Naive thymus-derived CD4-positive, alpha-beta T cell (primary cell): ENCODE results near the gene MPDU1. TPM values are rescaled to one million over a fixed set of nuclear protein-coding genes. Genes with fewer than 3 reads are reported as not detected.

Source experiments
- ATAC-seq: fragments of 150-1000 bp; cut with Tn5 transposase; 2 replicates; pipeline ENCODE4 v1.10.0; 2021; ENCODE audit warnings: mild to moderate bottlenecking, moderate library complexity
- CTCF ChIA-PET: fragments of 350-600 bp; sonication (Branson Sonifier 250); formaldehyde crosslinking; loops from one replicate; lab custom pipeline; 2021; ENCODE audit warnings: antibody characterized with exemption; lab: Charles Lee
- POLR2A ChIA-PET: fragments of 350-600 bp; sonication (Branson Sonifier 250); formaldehyde crosslinking; loops from one replicate; lab custom pipeline; 2021; ENCODE audit warnings: antibody characterized with exemption, inconsistent platforms; lab: Charles Lee
- DNase-seq, 9 donors: peaks; one replicate each; pipeline versions ENCODE4 v3.0.0 to v3.0.0-alpha.2; 2020 to 2022; ENCODE audit warnings: mixed read lengths in 1 of 9
- H3K27ac ChIP-seq: one replicate; pipeline ENCODE4 v1.7.0; 2013; ENCODE audit warnings: mild to moderate bottlenecking, low read depth, low read length, moderate library complexity
- H3K27me3 ChIP-seq, 2 donors: one replicate each; pipeline ENCODE4 v1.7.0; 2013; ENCODE audit warnings: low read length in 2 of 2, mild to moderate bottlenecking in 2 of 2, moderate library complexity in 2 of 2; ENCODE audit not compliant: control insufficient read depth in 2 of 2, insufficient read depth in 2 of 2
- H3K36me3 ChIP-seq, 3 experiments: 1 replicate in 2 of 3; 2 replicates in 1 of 3; pipeline ENCODE4 v1.7.0; 2013; ENCODE audit warnings: low read length in 3 of 3, mild to moderate bottlenecking in 3 of 3, moderate library complexity in 1 of 3; ENCODE audit not compliant: insufficient read depth in 3 of 3, control insufficient read depth in 2 of 3
- H3K4me1 ChIP-seq, 2 donors: one replicate each; pipeline ENCODE4 v1.7.0; 2013; ENCODE audit warnings: low read length in 2 of 2, mild to moderate bottlenecking in 2 of 2, moderate library complexity in 1 of 2; ENCODE audit not compliant: control insufficient read depth in 2 of 2, insufficient read depth in 2 of 2
- H3K4me3 ChIP-seq: 2 replicates; pipeline ENCODE4 v1.7.0; 2013; ENCODE audit warnings: mild to moderate bottlenecking, low read length
- H3K9me3 ChIP-seq, 3 experiments: 1 replicate in 2 of 3; 2 replicates in 1 of 3; pipeline ENCODE4 v1.7.0; 2013; ENCODE audit warnings: low read length in 3 of 3; ENCODE audit not compliant: control insufficient read depth in 2 of 3
- H3K27ac Mint-ChIP-seq, 9 donors: one replicate each; pipeline ENCODE4 v1.8.0; 2020 to 2022; ENCODE audit warnings: mixed read lengths in 9 of 9, mild to moderate bottlenecking in 8 of 9, moderate library complexity in 5 of 9, inconsistent platforms in 2 of 9
- H3K27me3 Mint-ChIP-seq, 5 donors: one replicate each; pipeline ENCODE4 v1.8.0; 2021 to 2022; ENCODE audit warnings: mixed read lengths in 5 of 5, mild to moderate bottlenecking in 1 of 5
- H3K36me3 Mint-ChIP-seq, 5 donors: one replicate each; pipeline ENCODE4 v1.8.0; 2020 to 2022; ENCODE audit warnings: mixed read lengths in 5 of 5, mild to moderate bottlenecking in 3 of 5, inconsistent platforms in 1 of 5
- H3K4me1 Mint-ChIP-seq, 7 donors: one replicate each; pipeline ENCODE4 v1.8.0; 2020 to 2022; ENCODE audit warnings: mixed read lengths in 7 of 7, mild to moderate bottlenecking in 3 of 7, inconsistent platforms in 1 of 7
- H3K4me3 Mint-ChIP-seq, 10 donors: one replicate each; pipeline ENCODE4 v1.8.0; 2020 to 2022; ENCODE audit warnings: mild to moderate bottlenecking in 10 of 10, mixed read lengths in 10 of 10, moderate library complexity in 6 of 10, inconsistent platforms in 2 of 10
- H3K9me3 Mint-ChIP-seq, 11 donors: one replicate each; pipeline ENCODE4 v1.8.0; 2020 to 2022; ENCODE audit warnings: mixed read lengths in 11 of 11, mild to moderate bottlenecking in 4 of 11, inconsistent platforms in 1 of 11, moderate library complexity in 1 of 11
- intact Hi-C, 2 donors: fragments of 100-400 bp; cut with micrococcal nuclease; formaldehyde crosslinking; loops; one replicate each; pipeline ENCODE4 v1.15.1; 2023
- polyA plus RNA-seq, 2 donors: library from polyadenylated mRNA; unstranded; fragments of 300-500 nt; fragmentation: Illumina TruSeq; gene quantifications; one replicate each; pipeline ENCODE4 v1.2.3, GENCODE V29; 2021
- total RNA-seq, 6 experiments: library from RNA in 5 of 6; stranded (reverse) in 5 of 6; gene quantifications; 1 replicate in 5 of 6; 2 replicates in 1 of 6; pipeline ENCODE4 v1.2.3 and lab custom pipeline; 2021 to 2026

Gene MPDU1
- total and polyA plus RNA-seq, 7 experiments from 2014 or later: 25.4 to 79.8 (median 39.1) TPM

DNA sequence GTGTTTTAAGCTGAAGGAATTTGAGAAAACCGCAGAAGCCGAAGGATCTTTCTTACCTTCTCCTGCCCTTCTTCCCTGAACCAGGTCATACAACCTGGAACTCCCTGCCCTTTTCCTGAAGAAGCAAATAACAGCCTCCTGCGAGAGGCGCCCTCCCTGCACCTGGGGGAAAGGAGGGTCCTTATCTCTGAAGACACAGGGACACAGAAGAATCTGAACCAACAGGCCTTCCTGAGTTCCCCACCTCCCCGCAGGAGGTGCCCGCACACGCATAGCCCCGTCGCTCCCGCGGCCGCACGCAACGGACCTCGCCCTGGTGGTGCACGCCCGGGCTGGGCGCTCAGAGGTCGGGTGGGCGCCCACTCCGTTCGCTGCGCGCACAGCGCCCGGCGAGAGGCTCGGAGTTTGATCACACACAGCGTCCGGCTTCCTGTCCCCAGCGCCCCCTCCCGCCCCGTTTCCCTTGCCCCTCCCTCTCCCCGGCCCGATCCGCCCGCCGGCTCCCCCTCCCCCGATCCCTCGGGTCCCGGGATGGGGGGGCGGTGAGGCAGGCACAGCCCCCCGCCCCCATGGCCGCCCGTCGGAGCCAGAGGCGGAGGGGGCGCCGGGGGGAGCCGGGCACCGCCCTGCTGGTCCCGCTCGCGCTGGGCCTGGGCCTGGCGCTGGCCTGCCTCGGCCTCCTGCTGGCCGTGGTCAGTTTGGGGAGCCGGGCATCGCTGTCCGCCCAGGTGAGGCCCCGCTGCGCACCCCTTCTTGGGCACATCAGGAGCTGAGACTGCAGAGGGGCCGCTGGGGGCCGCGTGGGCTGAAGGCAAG lies 34.9 kb upstream of the MPDU1 start, which contains the start of gene TNFSF12:
TSS of gene TNFSF12 (plus strand) at position 474 of the 816 bp plus-strand sequence. CDS start at position 570, 96 bp downstream.
- Mint-ChIP-seq H3K27me3 (peaks cover 0 to 2% (median 0%) of the 10 kb centered on the region in 5 donors), H3K4me1 (peaks cover 46 to 60% (median 55%) of the 10 kb centered on the region in 7 donors), H3K9me3 (peaks cover 0 to 1% (median 0%) of the 10 kb centered on the region in 11 donors), H3K27ac (peak within 1 kb of the TSS; percentile 90 to 98 (median 94)), H3K4me3 (peak within 1 kb of the TSS; percentile 77 to 99 (median 91)), H3K36me3 (peaks cover 0 to 25% (median 4%) of the 10 kb centered on the region in 5 donors)
- Histone ChIP-seq H3K27ac (peak within 1 kb of the TSS; percentile 70), H3K4me3 (peak within 1 kb of the TSS; percentile 91), H3K4me1 (peaks cover 14 to 35% of the 10 kb centered on the region in 2 donors), H3K9me3 (no peaks in the 10 kb centered on the region), H3K27me3 (no peaks in the 10 kb centered on the region), H3K36me3 (no peaks in the 10 kb centered on the region)
- CTCF ChIA-PET: interaction anchor here (0.5 to 2.6 kb wide), 5 partner anchors 8 to 193 kb away, joined by 3 to 10 read pairs (median 3); partner anchors contain the start of gene TMEM95
- peak in 7 of 9 donors; percentile 38 to 69 (median 45) for DNase-seq
- POLR2A ChIA-PET: interaction anchor here (0.7 to 2.4 kb wide), 16 partner anchors 9 to 908 kb away, joined by 3 to 25 read pairs (median 4); partner anchors contain the start of genes KIAA0753, POLR2A, SAT2 and SENP3
- peak; percentile 60 for ATAC-seq
- intact Hi-C loops: loop anchor here (1.0 to 5.0 kb wide), 5 partner anchors 13 to 113 kb away; partner anchors contain the start of genes POLR2A (in 2 of the 2), SENP3 (in 1 of the 2) and TMEM102 (in 1 of the 2)

DNA sequence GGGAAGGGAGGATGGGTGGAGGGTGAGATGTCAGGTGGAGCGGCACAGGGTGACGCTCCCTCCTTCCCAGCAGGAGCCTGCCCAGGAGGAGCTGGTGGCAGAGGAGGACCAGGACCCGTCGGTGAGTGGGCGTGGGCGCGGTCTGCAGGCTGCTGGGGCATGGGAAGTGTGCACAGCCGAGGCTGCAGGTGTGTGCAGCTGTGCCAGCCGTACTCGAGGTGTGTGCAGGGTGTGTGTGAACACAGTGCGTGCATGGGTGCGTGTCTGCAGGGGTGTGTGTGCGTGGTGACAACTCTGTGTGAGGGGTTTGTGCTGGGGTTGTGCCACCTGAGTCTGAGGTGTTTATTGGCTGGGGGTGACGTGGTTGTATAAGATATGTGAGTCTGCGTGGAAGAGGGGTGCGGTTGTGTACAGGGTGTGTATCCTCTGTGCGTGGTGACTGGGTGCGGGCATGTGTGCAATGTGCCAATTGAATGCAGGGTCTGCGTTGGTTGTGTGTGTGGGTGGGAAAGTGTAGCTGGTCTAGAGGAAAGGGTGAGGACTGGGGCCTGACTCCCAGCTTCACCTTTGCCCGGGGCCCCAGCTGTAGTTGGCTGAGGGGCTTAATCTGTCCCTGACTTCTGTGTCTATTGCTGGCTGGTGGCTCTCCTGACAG lies 34.1 kb upstream of the MPDU1 start:
- Mint-ChIP-seq H3K9me3 (peaks cover 0 to 1% (median 0%) of the 10 kb centered on the region in 11 donors), H3K27me3 (peaks cover 0 to 2% (median 0%) of the 10 kb centered on the region in 5 donors)

DNA sequence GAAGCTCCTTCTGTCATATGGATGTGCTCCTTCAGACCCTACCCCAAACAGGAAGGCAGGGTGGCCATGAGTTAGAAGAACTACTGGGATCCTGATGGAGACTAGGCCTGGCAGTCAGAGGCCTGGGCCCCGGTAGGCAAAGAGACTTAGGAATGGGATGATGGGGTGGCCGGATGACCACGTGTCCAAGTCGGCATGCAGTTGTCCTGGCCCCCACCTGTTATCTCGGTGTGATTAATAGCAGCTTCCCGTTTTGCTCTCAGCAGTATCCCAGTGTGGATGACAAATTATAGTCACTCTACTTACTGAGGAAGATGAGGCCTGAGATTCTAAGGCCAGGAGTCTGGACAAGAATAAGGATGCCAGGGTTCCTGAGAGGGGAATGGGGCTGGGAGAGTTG lies 33.3 kb upstream of the MPDU1 start:
- intact Hi-C loops: no loop called here
- Histone ChIP-seq H3K27ac (peak overlapping the region; percentile 70), H3K36me3 (no peaks in the 10 kb centered on the region), H3K4me3 (no peak overlapping the region), H3K9me3 (no peaks in the 10 kb centered on the region), H3K4me1 (peaks cover 15 to 44% of the 10 kb centered on the region in 2 donors), H3K27me3 (no peaks in the 10 kb centered on the region)
- H3K36me3 Mint-ChIP-seq: peaks cover 0 to 32% (median 5%) of the 10 kb centered on the region in 5 donors
- ChIA-PET POLR2A (interaction anchor here (0.6 to 2.4 kb wide), 7 partner anchors 11 to 111 kb away, joined by 3 to 25 read pairs (median 4); partner anchors contain the start of genes SAT2 and SENP3), CTCF (interaction anchor here (1.0 to 2.6 kb wide), 4 partner anchors 10 to 195 kb away, joined by 3 to 10 read pairs (median 6); partner anchors contain the start of genes TMEM95 and TP53)
- peaks cover 0 to 1% (median 0%) of the 10 kb centered on the region in 11 donors for H3K9me3 Mint-ChIP-seq
- H3K27me3 Mint-ChIP-seq: no peaks in the 10 kb centered on the region
- no peak for DNase-seq
- ATAC-seq: no peak
- peaks cover 55 to 72% (median 65%) of the 10 kb centered on the region in 7 donors for H3K4me1 Mint-ChIP-seq
- peak overlapping the region; percentile 29 to 99 (median 88) for H3K4me3 Mint-ChIP-seq
- H3K27ac Mint-ChIP-seq: peak overlapping the region; percentile 86 to 98 (median 91)

More for the DNA sequence above, 34.1 kb upstream of the MPDU1 start:
- CTCF ChIA-PET: interaction anchor here (0.5 to 2.6 kb wide), 6 partner anchors 11 to 194 kb away, joined by 3 to 10 read pairs (median 4); partner anchors contain the start of genes TMEM95 and TP53
- Histone ChIP-seq H3K27me3 (no peaks in the 10 kb centered on the region), H3K9me3 (no peaks in the 10 kb centered on the region), H3K27ac (peak overlapping the region; percentile 70), H3K36me3 (no peaks in the 10 kb centered on the region), H3K4me3 (peak overlapping the region; percentile 91), H3K4me1 (peaks cover 15 to 38% of the 10 kb centered on the region in 2 donors)
- Mint-ChIP-seq H3K36me3 (peaks cover 0 to 28% (median 4%) of the 10 kb centered on the region in 5 donors), H3K4me1 (peaks cover 50 to 65% (median 58%) of the 10 kb centered on the region in 7 donors), H3K4me3 (peak overlapping the region; percentile 77 to 99 (median 88)), H3K27ac (peak overlapping the region; percentile 86 to 98 (median 91))
- POLR2A ChIA-PET: interaction anchor here (0.9 to 2.4 kb wide), 13 partner anchors 10 to 624 kb away, joined by 3 to 25 read pairs (median 4); partner anchors contain the start of genes POLR2A, SAT2, SENP3 and TP53
- DNase-seq: peak in 8 of 9 donors; percentile 45 to 60 (median 53)
- intact Hi-C loops: loop anchor here (1.0 to 5.0 kb wide), 4 partner anchors 26 to 114 kb away; partner anchors contain the start of genes POLR2A (in 2 of the 2) and TMEM102 (in 1 of the 2)
- peak; percentile 59 for ATAC-seq

DNA sequence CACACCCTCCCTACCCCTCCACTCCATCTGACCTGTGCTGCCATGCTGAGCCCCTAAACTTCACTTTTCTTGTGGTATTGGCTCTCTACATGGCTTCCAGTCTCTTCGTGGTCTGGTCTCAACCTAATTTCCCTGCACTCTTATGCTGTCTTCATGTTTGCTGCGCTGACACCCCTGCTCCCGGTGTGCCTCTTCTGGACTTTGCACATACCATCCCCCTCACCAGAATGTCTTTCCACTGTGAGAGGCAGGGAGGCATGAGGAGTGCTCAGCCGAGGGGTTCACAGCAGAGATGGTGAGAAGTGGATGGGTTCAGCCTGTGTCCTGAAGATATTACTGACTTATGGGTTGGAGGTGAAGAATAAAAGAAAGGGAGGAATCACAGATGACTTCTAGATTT lies 32.3 kb upstream of the MPDU1 start:
- ChIA-PET POLR2A (interaction anchor here (1.9 kb wide), 1 partner anchor 10 kb away, joined by 6 read pairs; the partner anchor contains the start of gene SENP3), CTCF (no interaction called here)
- no peaks in the 10 kb centered on the region for H3K9me3 ChIP-seq
- DNase-seq (no peak), ATAC-seq (no peak)
- peak overlapping the region; percentile 86 to 98 (median 91) for H3K27ac Mint-ChIP-seq
- H3K4me1 Mint-ChIP-seq: peaks cover 61 to 79% (median 70%) of the 10 kb centered on the region in 7 donors
- no peaks in the 10 kb centered on the region for H3K36me3 ChIP-seq
- peaks cover 0 to 37% (median 10%) of the 10 kb centered on the region in 5 donors for H3K36me3 Mint-ChIP-seq
- peaks cover 0 to 1% (median 0%) of the 10 kb centered on the region in 11 donors for H3K9me3 Mint-ChIP-seq
- no peak overlapping the region for H3K4me3 ChIP-seq
- peaks cover 15 to 49% of the 10 kb centered on the region in 2 donors for H3K4me1 ChIP-seq
- no peaks in the 10 kb centered on the region for H3K27me3 Mint-ChIP-seq
- intact Hi-C loops: no loop called here
- H3K4me3 Mint-ChIP-seq: peak overlapping the region in 9 of 10 donors; percentile 10 to 99 (median 62)
- peak overlapping the region; percentile 70 for H3K27ac ChIP-seq
- no peaks in the 10 kb centered on the region for H3K27me3 ChIP-seq

DNA sequence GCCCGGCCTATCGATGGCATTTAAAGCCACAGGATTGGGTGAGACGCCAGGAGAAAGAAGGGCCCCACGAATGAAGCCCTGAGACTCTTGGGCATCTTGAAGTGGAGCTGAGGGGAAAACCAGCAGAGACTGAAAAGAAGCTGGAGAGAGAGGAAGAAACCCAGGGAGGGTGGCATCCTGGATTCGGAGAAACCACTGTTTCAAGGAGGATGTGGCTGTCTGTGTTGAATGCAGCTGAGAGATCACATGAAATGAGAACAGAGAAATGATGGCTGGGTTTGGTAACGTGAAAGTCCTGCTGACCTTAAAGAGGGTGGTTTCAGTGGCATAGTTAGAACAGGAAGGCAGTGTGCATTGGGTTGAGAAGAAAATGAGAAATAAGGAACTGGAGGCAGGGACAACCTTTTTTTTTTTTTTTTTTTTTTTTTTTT lies 31.0 kb upstream of the MPDU1 start:
- Mint-ChIP-seq H3K4me1 (peaks cover 64 to 83% (median 69%) of the 10 kb centered on the region in 7 donors), H3K36me3 (peaks cover 0 to 42% (median 10%) of the 10 kb centered on the region in 5 donors), H3K9me3 (peaks cover 0 to 1% (median 0%) of the 10 kb centered on the region in 11 donors), H3K27me3 (no peaks in the 10 kb centered on the region), H3K27ac (peak overlapping the region; percentile 86 to 95 (median 91)), H3K4me3 (peak overlapping the region; percentile 61 to 88 (median 75))
- H3K9me3 ChIP-seq: no peaks in the 10 kb centered on the region
- peak in 7 of 9 donors; percentile 45 to 81 (median 74) for DNase-seq
- intact Hi-C loops: loop anchor here in 1 of 2 donors (1.0 kb wide), 2 partner anchors 9 to 29 kb away; partner anchors contain the start of gene SENP3
- no peak overlapping the region for H3K4me3 ChIP-seq
- H3K27me3 ChIP-seq: no peaks in the 10 kb centered on the region
- POLR2A ChIA-PET: interaction anchor here (0.7 to 1.9 kb wide), 6 partner anchors 9 to 169 kb away, joined by 3 to 6 read pairs (median 4); partner anchors contain the start of genes SENP3 and TP53
- peak overlapping the region; percentile 47 for H3K27ac ChIP-seq
- peaks cover 0 to 4% (median 0%) of the 10 kb centered on the region in 3 experiments for H3K36me3 ChIP-seq
- CTCF ChIA-PET: interaction anchor here (0.8 to 1.5 kb wide), 3 partner anchors 8 to 116 kb away, joined by 3 to 6 read pairs (median 5); no protein-coding TSS in a partner anchor
- ATAC-seq: peak; percentile 81
- H3K4me1 ChIP-seq: peaks cover 15 to 52% of the 10 kb centered on the region in 2 donors
